PFSK-1 (cell line): ENCODE measurements around the gene IKZF1.

Source experiments
- FOXP2 ChIP-seq: optimal IDR thresholded peaks from 2 replicates; pipeline ENCODE3; 2011; ENCODE audit warnings: borderline replicate concordance, control low read depth, inconsistent platforms; ENCODE audit not compliant: insufficient read depth; ENCODE audit errors: extremely low read length, extremely low read depth
- POLR2AphosphoS5 ChIP-seq: IDR thresholded peaks from 2 replicates; pipeline ENCODE4 v1.6.1; 2012; ENCODE audit warnings: low read depth, mild to moderate bottlenecking, control low read depth, low read length, moderate library complexity
- SIN3A ChIP-seq: IDR thresholded peaks from 2 replicates; pipeline ENCODE4 v1.6.1; 2012; ENCODE audit warnings: mild to moderate bottlenecking, low read length, moderate library complexity, borderline replicate concordance; ENCODE audit not compliant: insufficient read depth
- TAF1 ChIP-seq: IDR thresholded peaks from 2 replicates; pipeline ENCODE4 v1.6.1; 2012; ENCODE audit warnings: low read length, control low read depth, borderline replicate concordance; ENCODE audit not compliant: insufficient read depth
- TF ChIP-seq, protein P1 (sequence below), 2 experiments: IDR thresholded peaks; 2 replicates each; pipeline versions ENCODE4 v1.6.1 to v1.8.0; 2011 to 2012; ENCODE audit warnings: low read depth in 2 of 2, low read length in 2 of 2, control low read depth in 1 of 2, inconsistent platforms in 1 of 2, mild to moderate bottlenecking in 1 of 2, moderate library complexity in 1 of 2; ENCODE audit not compliant: insufficient read depth in 1 of 2

The IKZF1 gene

DNA sequence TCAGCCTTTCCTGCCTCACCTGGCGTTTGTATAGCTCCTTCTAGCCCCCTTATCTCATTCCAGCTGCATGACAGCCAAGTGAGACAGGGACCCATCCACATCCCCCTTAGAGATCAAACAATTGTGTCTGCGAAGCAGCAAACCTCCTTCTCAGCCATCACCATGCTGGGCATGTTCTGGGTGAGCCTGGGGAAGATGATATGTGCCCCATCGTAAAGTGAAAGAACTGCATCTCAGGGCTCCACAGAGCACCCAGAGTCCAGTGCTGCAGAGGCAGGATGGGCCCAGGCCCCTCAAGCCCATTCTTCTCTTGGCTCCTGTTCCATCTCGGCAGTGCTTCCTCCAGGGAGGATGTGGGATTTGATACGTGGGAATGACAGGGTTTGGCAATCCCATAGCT lies 102.4 kb downstream of the IKZF1 start:
- no peak for TF ChIP-seq POLR2AphosphoS5
- TF ChIP-seq, protein P1, sequence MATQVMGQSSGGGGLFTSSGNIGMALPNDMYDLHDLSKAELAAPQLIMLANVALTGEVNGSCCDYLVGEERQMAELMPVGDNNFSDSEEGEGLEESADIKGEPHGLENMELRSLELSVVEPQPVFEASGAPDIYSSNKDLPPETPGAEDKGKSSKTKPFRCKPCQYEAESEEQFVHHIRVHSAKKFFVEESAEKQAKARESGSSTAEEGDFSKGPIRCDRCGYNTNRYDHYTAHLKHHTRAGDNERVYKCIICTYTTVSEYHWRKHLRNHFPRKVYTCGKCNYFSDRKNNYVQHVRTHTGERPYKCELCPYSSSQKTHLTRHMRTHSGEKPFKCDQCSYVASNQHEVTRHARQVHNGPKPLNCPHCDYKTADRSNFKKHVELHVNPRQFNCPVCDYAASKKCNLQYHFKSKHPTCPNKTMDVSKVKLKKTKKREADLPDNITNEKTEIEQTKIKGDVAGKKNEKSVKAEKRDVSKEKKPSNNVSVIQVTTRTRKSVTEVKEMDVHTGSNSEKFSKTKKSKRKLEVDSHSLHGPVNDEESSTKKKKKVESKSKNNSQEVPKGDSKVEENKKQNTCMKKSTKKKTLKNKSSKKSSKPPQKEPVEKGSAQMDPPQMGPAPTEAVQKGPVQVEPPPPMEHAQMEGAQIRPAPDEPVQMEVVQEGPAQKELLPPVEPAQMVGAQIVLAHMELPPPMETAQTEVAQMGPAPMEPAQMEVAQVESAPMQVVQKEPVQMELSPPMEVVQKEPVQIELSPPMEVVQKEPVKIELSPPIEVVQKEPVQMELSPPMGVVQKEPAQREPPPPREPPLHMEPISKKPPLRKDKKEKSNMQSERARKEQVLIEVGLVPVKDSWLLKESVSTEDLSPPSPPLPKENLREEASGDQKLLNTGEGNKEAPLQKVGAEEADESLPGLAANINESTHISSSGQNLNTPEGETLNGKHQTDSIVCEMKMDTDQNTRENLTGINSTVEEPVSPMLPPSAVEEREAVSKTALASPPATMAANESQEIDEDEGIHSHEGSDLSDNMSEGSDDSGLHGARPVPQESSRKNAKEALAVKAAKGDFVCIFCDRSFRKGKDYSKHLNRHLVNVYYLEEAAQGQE (IDR thresholded peaks at IDR 0.05; ENCODE audit: insufficient read depth in 1 of 2, low read depth in 2 of 2, low read length in 2 of 2), result no peak
- TF ChIP-seq SIN3A, result no peak
- no peak for TF ChIP-seq FOXP2
- TF ChIP-seq TAF1, result no peak

DNA sequence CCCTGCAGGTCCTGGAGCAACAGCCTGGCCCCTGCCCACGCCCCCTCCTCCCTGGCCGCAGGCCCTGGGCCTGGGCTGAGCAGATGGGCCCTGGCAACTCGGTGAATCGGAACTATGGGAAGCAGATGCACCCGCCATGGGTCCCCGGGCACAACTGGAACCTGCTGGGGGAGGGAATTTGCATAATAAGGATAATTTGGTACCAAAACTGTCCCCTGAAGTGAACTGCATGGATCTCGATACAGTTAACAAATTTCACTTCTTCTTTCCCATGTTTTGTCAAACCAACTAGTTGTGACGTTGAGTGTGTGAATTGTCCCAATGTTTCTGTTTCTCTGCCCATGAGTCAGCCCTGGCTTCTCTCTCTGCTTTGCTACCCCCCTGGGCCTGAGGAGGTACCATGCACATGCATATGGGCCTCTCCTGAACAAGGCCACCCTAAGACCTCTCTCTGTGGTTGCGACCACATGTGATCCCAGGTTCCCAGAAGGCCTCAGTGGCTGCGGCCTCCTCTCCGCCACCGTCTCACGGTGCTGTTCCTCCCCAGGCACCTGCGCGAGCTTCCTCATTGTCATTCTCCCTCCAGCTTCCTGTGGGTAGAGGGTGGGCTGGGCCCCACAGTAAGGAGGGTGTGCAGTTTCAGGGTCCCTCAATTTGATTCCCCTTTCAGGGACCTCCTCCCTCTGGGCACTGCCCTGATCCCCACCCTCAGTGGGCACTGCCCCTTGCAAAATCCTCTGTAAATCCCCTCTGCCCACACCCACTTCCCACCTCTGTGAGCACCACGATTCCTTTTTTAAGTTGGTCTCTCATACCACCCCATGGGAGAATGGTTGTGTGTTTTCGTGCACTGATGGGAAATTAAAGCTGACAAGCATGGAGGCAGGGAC lies 105.6 kb downstream of the IKZF1 start:
- TF ChIP-seq, protein P1 (IDR thresholded peaks at IDR 0.05; ENCODE audit: insufficient read depth in 1 of 2, low read depth in 2 of 2, low read length in 2 of 2), result no peak
- TF ChIP-seq SIN3A (no peak), POLR2AphosphoS5 (no peak), TAF1 (no peak), FOXP2 (no peak)

DNA sequence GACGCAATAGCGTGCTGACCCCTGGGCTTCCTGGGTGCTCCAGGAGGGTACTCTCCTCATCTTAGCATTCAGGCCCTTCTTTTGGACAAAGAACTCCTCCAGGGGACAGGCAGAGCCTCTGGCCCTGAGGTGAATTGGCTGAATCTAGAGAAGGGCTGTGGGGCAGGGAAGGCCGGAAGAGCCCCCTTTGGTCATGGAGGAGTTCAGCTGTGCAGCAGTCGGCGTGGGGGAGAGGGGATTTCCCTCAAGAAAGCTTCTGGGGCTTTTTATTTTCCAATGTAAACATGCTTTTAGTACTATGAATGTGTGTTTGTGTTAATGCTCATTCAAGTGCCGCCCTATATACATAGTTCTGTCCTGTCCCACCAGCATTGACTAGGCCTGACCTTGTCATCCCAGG lies 106.8 kb downstream of the IKZF1 start:
- TF ChIP-seq FOXP2 (no peak), SIN3A (no peak), TAF1 (no peak), POLR2AphosphoS5 (no peak)
- TF ChIP-seq, protein P1 (IDR thresholded peaks at IDR 0.05; ENCODE audit: insufficient read depth in 1 of 2, low read depth in 2 of 2, low read length in 2 of 2), result no peak

DNA sequence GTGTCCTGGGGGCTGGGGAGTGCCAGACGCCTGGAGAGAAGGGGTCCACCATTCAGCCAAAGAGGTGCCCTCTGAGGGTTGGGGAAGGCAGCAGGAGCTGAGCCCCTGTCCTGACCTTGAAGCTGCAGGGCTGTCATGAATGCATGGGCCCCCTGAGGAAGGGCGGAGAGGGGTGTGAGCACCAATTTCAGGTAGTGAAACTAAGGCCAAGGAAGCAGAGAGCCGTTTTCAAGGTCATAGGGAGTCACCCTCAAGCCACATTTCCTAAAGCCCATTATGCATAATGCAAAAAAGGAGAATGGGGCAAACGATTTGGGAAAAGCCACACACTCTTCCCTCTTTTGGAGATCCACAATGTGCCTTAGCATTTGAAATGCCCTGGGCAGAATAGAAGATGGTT lies 108.5 kb downstream of the IKZF1 start:
- TF ChIP-seq, protein P1 (IDR thresholded peaks at IDR 0.05; ENCODE audit: insufficient read depth in 1 of 2, low read depth in 2 of 2, low read length in 2 of 2), result no peak
- TF ChIP-seq TAF1 (no peak), POLR2AphosphoS5 (no peak), SIN3A (no peak), FOXP2 (no peak)

DNA sequence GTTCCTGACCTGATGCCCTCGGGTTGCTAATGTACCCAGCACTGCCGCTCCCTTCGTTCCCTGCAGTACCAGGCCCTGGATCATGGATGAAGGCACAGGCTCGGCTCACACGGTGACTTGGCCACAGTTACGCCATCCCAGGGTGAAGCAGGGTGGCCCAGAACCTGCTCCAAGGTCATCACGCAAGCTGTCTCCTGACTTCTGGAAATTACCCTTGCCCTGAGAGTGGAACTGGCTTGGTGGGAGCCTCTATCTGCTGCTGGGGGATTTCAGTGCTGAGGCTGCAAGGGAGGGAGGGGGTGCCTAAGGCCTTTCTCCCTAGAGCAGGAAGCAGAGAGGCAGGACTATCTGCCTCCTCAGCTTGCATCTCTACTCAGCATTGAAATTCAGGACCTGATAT lies 109.0 kb downstream of the IKZF1 start:
- TF ChIP-seq, protein P1 (IDR thresholded peaks at IDR 0.05; ENCODE audit: insufficient read depth in 1 of 2, low read depth in 2 of 2, low read length in 2 of 2), result no peak
- TF ChIP-seq TAF1 (no peak), SIN3A (no peak), FOXP2 (no peak), POLR2AphosphoS5 (no peak)
